K562 (cell line): ENCODE data around the gene KCNV2. TPM values are rescaled to one million over a fixed set of nuclear protein-coding genes. Genes with fewer than 3 reads are reported as not detected.

ENCODE experiments used
- ATAC-seq: fragments of 200-7000 bp; cut with Tn5 transposase; 3 replicates; pipeline ENCODE4 v1.9.1; 2020; ENCODE audit warnings: moderate library complexity
- BruUV-seq: library from RNA; stranded (reverse); fragments of 400-500 nt; replicated peaks from 2 replicates; lab custom pipeline; 2021; lab: Mats Ljungman, UMichigan
- CTCF ChIA-PET: fragments of 300-600 bp; formaldehyde crosslinking; extraction: SDS; loops from one replicate; lab custom pipeline; 2021; ENCODE audit warnings: low intra/inter-chr PET ratio; lab: Yijun Ruan, JAX
- POLR2A ChIA-PET: fragments of 300-600, 350-650 bp; sonication (Branson Sonifier 250); formaldehyde crosslinking; extraction: SDS; loops from one replicate; lab custom pipeline; 2021; ENCODE audit warnings: antibody characterized with exemption, inconsistent platforms; lab: Yijun Ruan, JAX
- DNase-seq, 4 experiments: peaks; one replicate each; pipeline versions ENCODE4 v3.0.0 to v3.0.0-alpha.2; 2011 to 2018; ENCODE audit warnings: low spot score in 3 of 4, mixed read lengths in 3 of 4; ENCODE audit errors: extremely low read depth in 1 of 4
- FAIRE-seq: peaks from 2 replicates; lab custom pipeline; 2011; peaks lifted over from hg19 to GRCh38; lab: Jason Lieb, UNC
- H2AFZ ChIP-seq: 2 replicates; pipeline ENCODE4 v1.6.0; 2011; ENCODE audit warnings: low read depth, low read length, control low read depth, inconsistent platforms
- H3K27ac ChIP-seq: fragments of 200-600 bp; 3 replicates; pipeline ENCODE4 v1.8.0; 2011; ENCODE audit warnings: low read depth, mild to moderate bottlenecking, control low read depth, inconsistent platforms, low read length, moderate library complexity, mixed read lengths; ENCODE audit errors: extremely low read depth
- H3K27me3 ChIP-seq, 2 experiments: fragments of 300-600 bp in 1 of 2; 2 replicates in 1 of 2; 3 replicates in 1 of 2; pipeline versions ENCODE4 v1.6.0 to v1.8.0; 2011; ENCODE audit warnings: inconsistent platforms in 2 of 2, low read length in 2 of 2, mild to moderate bottlenecking in 1 of 2, mixed read lengths in 1 of 2, moderate library complexity in 1 of 2; ENCODE audit not compliant: control insufficient read depth in 2 of 2, insufficient read depth in 2 of 2
- H3K36me3 ChIP-seq: fragments of 300-600 bp; 3 replicates; pipeline ENCODE4 v1.8.0; 2011; ENCODE audit warnings: mild to moderate bottlenecking, low read length, inconsistent platforms; ENCODE audit not compliant: control insufficient read depth, insufficient read depth
- H3K4me1 ChIP-seq, 2 experiments: fragments of 200-600 bp in 1 of 2; replicated peaks in 1 of 2; 2 replicates in 1 of 2; 3 replicates in 1 of 2; pipeline versions ENCODE4 v1.5.1 to v1.8.0; 2011; ENCODE audit warnings: inconsistent platforms in 2 of 2, low read length in 2 of 2, mild to moderate bottlenecking in 1 of 2, mixed read lengths in 1 of 2, moderate library complexity in 1 of 2; ENCODE audit not compliant: control insufficient read depth in 2 of 2, insufficient read depth in 2 of 2
- H3K4me2 ChIP-seq: 2 replicates; pipeline ENCODE4 v1.6.1; 2011; ENCODE audit warnings: low read length, control low read depth, inconsistent platforms, mixed read lengths; ENCODE audit not compliant: insufficient read depth
- H3K4me3 ChIP-seq: fragments of 200-600 bp; sonication (generic), shearing (Covaris generic); 2 replicates; pipeline ENCODE4 v1.5.1; 2016; ENCODE audit warnings: control low read depth, inconsistent platforms
- H3K79me2 ChIP-seq: fragments of 200-600 bp; 3 replicates; pipeline ENCODE4 v1.8.0; 2011; ENCODE audit warnings: low read length, inconsistent platforms; ENCODE audit not compliant: control insufficient read depth, insufficient read depth
- H3K9ac ChIP-seq, 2 experiments: 2 replicates each; pipeline versions ENCODE4 v1.6.0 to v1.6.1; 2011; ENCODE audit warnings: low read depth in 2 of 2, low read length in 2 of 2, control low read depth in 1 of 2, inconsistent platforms in 1 of 2, mild to moderate bottlenecking in 1 of 2, mixed read lengths in 1 of 2; ENCODE audit not compliant: insufficient read depth in 1 of 2
- H3K9me1 ChIP-seq: one replicate; pipeline ENCODE4 v1.6.0; 2011; ENCODE audit warnings: inconsistent platforms, mild to moderate bottlenecking, low read length, moderate library complexity; ENCODE audit not compliant: control insufficient read depth, insufficient read depth
- H3K9me3 ChIP-seq: replicated peaks from 2 replicates; pipeline ENCODE4 v1.5.1; 2011; ENCODE audit warnings: low read depth, low read length, inconsistent platforms; ENCODE audit not compliant: control insufficient read depth, insufficient read depth
- H4K20me1 ChIP-seq: replicated peaks from 2 replicates; pipeline ENCODE4 v1.6.1; 2011; ENCODE audit warnings: low read length, inconsistent platforms, mixed read lengths; ENCODE audit not compliant: control insufficient read depth, insufficient read depth
- REST ChIP-seq, 2 experiments: fragments of 450-650 bp; formaldehyde crosslinking in 1 of 2; IDR thresholded peaks; 2 replicates each; pipeline versions ENCODE4 v1.4.0 to v1.6.1; 2014 to 2020; ENCODE audit warnings: mild to moderate bottlenecking in 2 of 2, borderline replicate concordance in 1 of 2, low read depth in 1 of 2
- WGBS: fragments of 100-300 bp; shearing (Covaris generic); methylation state at CpG from one replicate; pipeline ENCODE4 v1.1.6; 2016; ENCODE audit warnings: low coverage, mixed read lengths; ENCODE audit not compliant: insufficient coverage; ENCODE audit errors: missing lambda C conversion rate; 5-methylcytosine and 5-hydroxymethylcytosine counted together
- in situ Hi-C: fragments of 300-500 bp; cut with MboI; formaldehyde crosslinking; loops from 4 replicates; pipeline ENCODE4 v1.15.0; 2018; ENCODE audit warnings: inconsistent platforms, mixed read lengths
- intact Hi-C: fragments of 100-400 bp; cut with micrococcal nuclease; formaldehyde crosslinking; loops from 2 replicates; pipeline ENCODE4 v1.14.2; 2022
- polyA plus RNA-seq, 8 experiments: library from polyadenylated mRNA; depleted of rRNA in 4 of 8; stranded (reverse) in 5 of 8; unstranded in 3 of 8; fragments of >200 nt; fragmentation: Nextera tagmentation in 2 of 8; fragmentation: Illumina TruSeq in 1 of 8; extraction: Ambion mirVana in 2 of 8; extraction: Trizol in 1 of 8; gene quantifications; 2 replicates each; pipeline versions ENCODE4 v1.2.1 to v1.2.3, GENCODE V29; 2011 to 2014; ENCODE audit warnings: inconsistent platforms in 1 of 8, missing spikeins in 1 of 8
- total RNA-seq, 7 experiments: library from RNA; depleted of rRNA in 6 of 7; stranded (reverse); fragments of >200 nt in 6 of 7; fragmentation: Illumina TruSeq in 2 of 7; extraction: Trizol in 2 of 7; gene quantifications; 2 replicates each; pipeline versions ENCODE4 v1.2.1 to v1.2.3, GENCODE V29; 2011 to 2021; ENCODE audit warnings: low replicate concordance in 1 of 7

KCNV2 gene
- total and polyA plus RNA-seq, 9 of the 15 experiments (the other 6 are each of a cell fraction or from before 2014, with no cell fraction given) = 0.03 TPM; not detected in 8

- ATAC-seq (no peak), FAIRE-seq (no peak), DNase-seq (no peak)
- BruUV-seq = no TSS peak
- no peaks in the 10 kb centered on the region for H4K20me1 ChIP-seq
- H3K4me2 ChIP-seq = no peak overlapping the region
- no peak overlapping the region for H2AFZ ChIP-seq
- H3K9me1 ChIP-seq = no peaks in the 10 kb centered on the region
- intact Hi-C loops = no loop called here
- H3K27me3 ChIP-seq = no peaks in the 10 kb centered on the region
- H3K79me2 ChIP-seq = no peaks in the 10 kb centered on the region
- no peaks in the 10 kb centered on the region for H3K9me3 ChIP-seq
- H3K9ac ChIP-seq = no peak overlapping the region
- CTCF ChIA-PET = no interaction called here
- 0% methylated on average over 4 of the region's 4 CpGs for WGBS
- in situ Hi-C loops = no loop called here
- no peak for TF ChIP-seq REST (IDR thresholded peaks at IDR 0.05; ENCODE audit: borderline replicate concordance)
- no peak for TF ChIP-seq REST (CRISPR knock-in tag; IDR thresholded peaks at IDR 0.05; ENCODE audit: low read depth)
- TF ChIP-seq, all 486 proteins: peak for 0
- Histone ChIP-seq H3K27ac (no peak overlapping the region), H3K4me1 (no peaks in the 10 kb centered on the region), H3K36me3 (no peaks in the 10 kb centered on the region), H3K4me3 (no peak overlapping the region)
- POLR2A ChIA-PET = no interaction called here
Observed at GRCh38 chr9:2676466-2676865, 40.8 kb upstream of the KCNV2 start.
